ENCODE data around the gene WDR37.
"Not testable (repeated sequence)": the region's sequence is repeated elsewhere in the genome, so short reads cannot be mapped to it uniquely, and the experiment has no call there.

The WDR37 gene

GRCh38 chr10:1116696-1117280, 60.6 kb downstream of the WDR37 start:
- no peak overlapping the region for H3K4me3 ChIP-seq (ENCODE audit: low read depth, low read length)
- no peak for TF ChIP-seq CTCF (conservative IDR thresholded peaks at IDR 0.05; ENCODE audit: low read depth, low read length)

GRCh38 chr10:1117651-1118050, 61.5 kb downstream of the WDR37 start:
- no peak overlapping the region for H3K4me3 ChIP-seq (ENCODE audit: low read depth, low read length)
- DNase-seq (ENCODE audit: low read depth) = no peak

More at GRCh38 chr10:1116696-1117280, 60.6 kb downstream of the WDR37 start:
- DNase-seq (ENCODE audit: low read depth) = no peak

GRCh38 chr10:1118318-1118717, 62.1 kb downstream of the WDR37 start:
- not testable (repeated sequence) for DNase-seq (ENCODE audit: low read depth); H3K4me3 ChIP-seq (ENCODE audit: low read depth, low read length)

More at GRCh38 chr10:1117651-1118050, 61.5 kb downstream of the WDR37 start:
- no peak for TF ChIP-seq CTCF (conservative IDR thresholded peaks at IDR 0.05; ENCODE audit: low read depth, low read length)

- no peak for DNase-seq (ENCODE audit: low read depth)
- TF ChIP-seq CTCF (conservative IDR thresholded peaks at IDR 0.05; ENCODE audit: low read depth, low read length) = no peak
- no peak overlapping the region for H3K4me3 ChIP-seq (ENCODE audit: low read depth, low read length)
Observed at GRCh38 chr10:1119027-1119426, 62.8 kb downstream of the WDR37 start.

- H3K4me3 ChIP-seq (ENCODE audit: low read depth, low read length) = no peak overlapping the region
- no peak for TF ChIP-seq CTCF (conservative IDR thresholded peaks at IDR 0.05; ENCODE audit: low read depth, low read length)
- DNase-seq (ENCODE audit: low read depth) = no peak
Observed at GRCh38 chr10:1119501-1119900, 63.3 kb downstream of the WDR37 start.

- TF ChIP-seq CTCF (conservative IDR thresholded peaks at IDR 0.05; ENCODE audit: low read depth, low read length) = no peak
- no peak overlapping the region for H3K4me3 ChIP-seq (ENCODE audit: low read depth, low read length)
- DNase-seq (ENCODE audit: low read depth) = no peak
Observed at GRCh38 chr10:1120306-1120705, 64.1 kb downstream of the WDR37 start.

- no peak overlapping the region for H3K4me3 ChIP-seq (ENCODE audit: low read depth, low read length)
- no peak for DNase-seq (ENCODE audit: low read depth)
- no peak for TF ChIP-seq CTCF (conservative IDR thresholded peaks at IDR 0.05; ENCODE audit: low read depth, low read length)
Observed at GRCh38 chr10:1120801-1121211, 64.6 kb downstream of the WDR37 start.
